Nephron (organoid): ENCODE data around the gene NIM1K.

Source experiments
- H3K27ac Mint-ChIP-seq, 3 experiments: 2 replicates each; pipeline ENCODE4 v1.8.0; 2020; ENCODE audit warnings: mixed read lengths in 3 of 3, mild to moderate bottlenecking in 2 of 3, moderate library complexity in 1 of 3
- H3K27me3 Mint-ChIP-seq: 2 replicates; pipeline ENCODE4 v1.8.0; 2021; ENCODE audit warnings: low read depth, mild to moderate bottlenecking, moderate library complexity, mixed read lengths
- H3K36me3 Mint-ChIP-seq: 2 replicates; pipeline ENCODE4 v1.8.0; 2020; ENCODE audit warnings: low read depth, mixed read lengths
- H3K4me1 Mint-ChIP-seq: 2 replicates; pipeline ENCODE4 v1.8.0; 2020; ENCODE audit warnings: mixed read lengths
- H3K4me3 Mint-ChIP-seq, 3 experiments: 2 replicates each; pipeline ENCODE4 v1.8.0; 2020; ENCODE audit warnings: mild to moderate bottlenecking in 3 of 3, mixed read lengths in 3 of 3, moderate library complexity in 2 of 3
- H3K9me3 Mint-ChIP-seq: 2 replicates; pipeline ENCODE4 v1.8.0; 2020; ENCODE audit warnings: mixed read lengths
- TF ChIP-seq, protein P1 (sequence below), 3 experiments: fragments of 200-600 bp; sonication (generic); IDR thresholded peaks; one replicate each; pipeline ENCODE4 v1.5.0; 2021; ENCODE audit warnings: antibody characterized with exemption in 3 of 3; ENCODE audit not compliant: unreplicated experiment in 3 of 3

NIM1K gene

DNA sequence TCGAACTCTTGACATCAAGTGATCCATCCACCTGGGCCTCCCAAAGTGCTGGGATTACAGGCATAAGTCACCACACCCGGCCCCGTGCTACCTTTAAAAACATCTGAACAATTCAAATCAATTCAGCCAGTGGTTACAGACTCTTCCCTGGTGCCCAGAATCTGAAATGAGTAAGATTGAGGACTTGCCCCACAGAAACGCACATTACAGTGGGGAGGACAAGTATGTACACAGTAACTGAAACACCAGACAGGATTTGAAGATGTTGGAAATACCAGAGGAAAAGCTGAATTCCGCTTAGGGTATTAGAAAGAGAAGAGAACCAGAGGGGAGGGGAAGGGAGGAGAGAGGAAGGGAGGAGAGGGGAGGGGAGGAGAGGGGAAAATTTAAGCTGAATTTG is 17.8 kb downstream of the NIM1K start:
- H3K9me3 Mint-ChIP-seq, result no peaks in the 10 kb centered on the region
- no peaks in the 10 kb centered on the region for H3K36me3 Mint-ChIP-seq
- TF ChIP-seq, protein P1, sequence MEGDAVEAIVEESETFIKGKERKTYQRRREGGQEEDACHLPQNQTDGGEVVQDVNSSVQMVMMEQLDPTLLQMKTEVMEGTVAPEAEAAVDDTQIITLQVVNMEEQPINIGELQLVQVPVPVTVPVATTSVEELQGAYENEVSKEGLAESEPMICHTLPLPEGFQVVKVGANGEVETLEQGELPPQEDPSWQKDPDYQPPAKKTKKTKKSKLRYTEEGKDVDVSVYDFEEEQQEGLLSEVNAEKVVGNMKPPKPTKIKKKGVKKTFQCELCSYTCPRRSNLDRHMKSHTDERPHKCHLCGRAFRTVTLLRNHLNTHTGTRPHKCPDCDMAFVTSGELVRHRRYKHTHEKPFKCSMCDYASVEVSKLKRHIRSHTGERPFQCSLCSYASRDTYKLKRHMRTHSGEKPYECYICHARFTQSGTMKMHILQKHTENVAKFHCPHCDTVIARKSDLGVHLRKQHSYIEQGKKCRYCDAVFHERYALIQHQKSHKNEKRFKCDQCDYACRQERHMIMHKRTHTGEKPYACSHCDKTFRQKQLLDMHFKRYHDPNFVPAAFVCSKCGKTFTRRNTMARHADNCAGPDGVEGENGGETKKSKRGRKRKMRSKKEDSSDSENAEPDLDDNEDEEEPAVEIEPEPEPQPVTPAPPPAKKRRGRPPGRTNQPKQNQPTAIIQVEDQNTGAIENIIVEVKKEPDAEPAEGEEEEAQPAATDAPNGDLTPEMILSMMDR (IDR thresholded peaks at IDR 0.05; ENCODE audit: unreplicated experiment in 3 of 3), result no peak
- H3K4me3 Mint-ChIP-seq, result no peak overlapping the region
- H3K27me3 Mint-ChIP-seq, result peaks cover 17% of the 10 kb centered on the region
- H3K4me1 Mint-ChIP-seq, result peaks cover 18% of the 10 kb centered on the region
- no peak overlapping the region for H3K27ac Mint-ChIP-seq

DNA sequence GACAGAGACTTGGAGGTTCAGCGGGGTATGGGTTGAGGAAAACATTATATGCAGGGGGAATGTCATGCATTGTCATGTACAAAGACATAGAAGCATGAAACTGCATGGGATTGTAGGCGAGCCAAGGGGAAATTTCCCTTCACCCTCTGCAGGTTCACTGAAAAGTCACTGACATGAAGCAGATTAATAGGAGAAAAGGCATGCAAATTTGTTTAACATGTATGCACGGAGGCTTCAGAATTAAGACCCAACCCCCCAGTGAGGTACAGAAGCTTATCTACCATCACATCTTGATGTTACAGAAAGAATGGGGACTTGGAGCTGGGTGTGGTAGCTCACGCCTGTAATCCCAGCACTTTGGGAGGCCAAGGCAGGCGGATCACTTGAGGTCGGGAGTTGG is 18.5 kb downstream of the NIM1K start:
- peaks cover 18% of the 10 kb centered on the region for H3K4me1 Mint-ChIP-seq
- H3K36me3 Mint-ChIP-seq, result no peaks in the 10 kb centered on the region
- peaks cover 17% of the 10 kb centered on the region for H3K27me3 Mint-ChIP-seq
- H3K9me3 Mint-ChIP-seq, result no peaks in the 10 kb centered on the region
- no peak overlapping the region for H3K4me3 Mint-ChIP-seq
- H3K27ac Mint-ChIP-seq, result no peak overlapping the region
- TF ChIP-seq, protein P1 (IDR thresholded peaks at IDR 0.05; ENCODE audit: unreplicated experiment in 3 of 3), result no peak

DNA sequence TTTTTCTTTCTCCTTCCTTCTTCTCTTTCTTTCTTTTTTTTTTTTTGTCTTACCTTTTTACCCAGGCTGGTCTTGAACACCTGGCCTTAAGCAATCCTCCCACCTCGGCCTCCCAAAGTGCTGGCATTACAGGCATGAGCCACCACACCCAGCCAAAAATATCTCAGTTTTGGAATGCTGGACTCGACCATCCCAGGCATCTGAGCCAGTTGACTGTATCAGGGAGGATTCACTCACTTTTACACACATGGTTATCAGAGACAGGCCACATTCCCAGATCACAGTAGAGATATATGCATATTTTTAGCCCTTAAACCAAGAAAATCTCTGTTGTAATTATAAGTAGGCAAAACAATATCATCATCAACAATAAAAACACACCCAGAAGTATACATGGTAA is 21.9 kb downstream of the NIM1K start:
- Mint-ChIP-seq H3K4me3 (no peak overlapping the region), H3K36me3 (no peaks in the 10 kb centered on the region), H3K4me1 (peaks cover under 1% of the 10 kb centered on the region), H3K27me3 (peaks cover 12% of the 10 kb centered on the region), H3K9me3 (no peaks in the 10 kb centered on the region), H3K27ac (no peak overlapping the region)
- TF ChIP-seq, protein P1 (IDR thresholded peaks at IDR 0.05; ENCODE audit: unreplicated experiment in 3 of 3), result no peak

DNA sequence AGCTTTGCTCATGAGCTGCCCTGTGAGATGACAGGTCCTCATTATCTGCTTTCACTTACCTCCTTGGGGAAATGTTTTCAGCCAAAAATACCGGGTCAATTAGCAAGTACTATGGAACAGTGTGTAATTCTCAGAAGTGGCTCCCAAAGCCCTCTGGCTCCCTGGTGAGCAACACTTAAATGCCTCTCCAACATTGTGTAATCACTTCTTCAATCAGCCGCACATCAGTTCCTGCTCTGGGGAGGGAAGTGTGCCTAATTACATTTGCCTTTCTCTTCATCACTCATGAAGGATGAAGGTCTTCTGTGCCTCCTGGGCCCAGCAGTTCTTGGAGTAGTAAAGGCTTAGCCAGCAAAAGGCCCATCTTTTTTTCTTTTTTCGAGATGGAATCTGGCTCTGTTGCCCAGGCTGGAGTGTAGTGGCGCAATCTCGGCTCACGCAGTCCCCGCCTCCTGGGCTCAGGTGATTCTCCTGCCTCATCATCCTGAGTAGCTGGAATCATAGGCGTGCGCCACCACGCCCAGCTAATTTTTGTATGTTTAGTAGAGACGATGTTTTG is 23.1 kb downstream of the NIM1K start:
- no peaks in the 10 kb centered on the region for H3K9me3 Mint-ChIP-seq
- no peaks in the 10 kb centered on the region for H3K4me1 Mint-ChIP-seq
- H3K27me3 Mint-ChIP-seq, result peaks cover 12% of the 10 kb centered on the region
- TF ChIP-seq, protein P1 (IDR thresholded peaks at IDR 0.05; ENCODE audit: unreplicated experiment in 3 of 3), result no peak
- H3K36me3 Mint-ChIP-seq, result no peaks in the 10 kb centered on the region
- no peak overlapping the region for H3K27ac Mint-ChIP-seq
- H3K4me3 Mint-ChIP-seq, result no peak overlapping the region

DNA sequence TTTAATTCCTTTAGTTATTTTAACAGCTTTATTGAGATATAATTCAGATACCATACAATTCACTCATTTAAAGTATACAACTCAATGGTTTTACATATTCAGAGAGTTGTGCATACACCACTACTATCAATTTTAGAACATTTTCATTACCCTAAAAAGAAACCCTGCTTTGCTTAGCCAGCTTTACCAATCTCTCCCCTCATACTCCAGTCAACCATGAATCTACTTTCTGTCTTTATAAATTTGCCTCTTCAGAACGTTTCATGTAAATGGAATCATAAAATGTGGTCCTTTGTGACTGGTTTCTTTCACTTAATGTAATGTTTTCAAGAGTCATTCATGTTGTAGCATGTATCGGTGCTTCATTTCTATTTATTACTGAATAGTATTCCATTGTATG is 24.9 kb downstream of the NIM1K start:
- H3K4me3 Mint-ChIP-seq, result no peak overlapping the region
- TF ChIP-seq, protein P1 (IDR thresholded peaks at IDR 0.05; ENCODE audit: unreplicated experiment in 3 of 3), result no peak
- no peak overlapping the region for H3K27ac Mint-ChIP-seq
- H3K36me3 Mint-ChIP-seq, result no peaks in the 10 kb centered on the region
- H3K27me3 Mint-ChIP-seq, result peaks cover 7% of the 10 kb centered on the region
- H3K4me1 Mint-ChIP-seq, result no peaks in the 10 kb centered on the region
- no peaks in the 10 kb centered on the region for H3K9me3 Mint-ChIP-seq

DNA sequence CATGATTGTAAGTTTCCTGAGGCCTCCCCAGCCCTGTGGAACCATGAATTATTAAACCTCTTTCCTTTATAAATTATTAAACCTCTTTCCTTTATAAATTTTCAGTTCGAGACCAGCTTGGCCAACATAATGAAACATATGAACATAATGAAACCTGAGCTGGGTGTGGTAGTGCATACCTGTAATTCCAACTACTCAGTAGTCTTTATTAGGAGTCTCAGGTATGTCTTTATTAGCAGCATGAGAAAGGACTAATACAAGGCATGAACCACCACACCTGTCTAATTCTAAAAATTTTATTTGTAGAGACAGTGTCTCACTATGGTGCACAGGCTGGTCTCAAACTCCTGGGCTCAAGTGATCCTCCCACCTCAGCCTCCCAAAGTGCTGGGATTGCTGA is 27.1 kb downstream of the NIM1K start:
- no peaks in the 10 kb centered on the region for H3K27me3 Mint-ChIP-seq
- H3K9me3 Mint-ChIP-seq, result no peaks in the 10 kb centered on the region
- H3K36me3 Mint-ChIP-seq, result no peaks in the 10 kb centered on the region
- TF ChIP-seq, protein P1 (IDR thresholded peaks at IDR 0.05; ENCODE audit: unreplicated experiment in 3 of 3), result no peak
- no peaks in the 10 kb centered on the region for H3K4me1 Mint-ChIP-seq
- H3K27ac Mint-ChIP-seq, result no peak overlapping the region
- H3K4me3 Mint-ChIP-seq, result no peak overlapping the region
